H1 (cell line): ENCODE measurements around the gene GRID2.

ENCODE experiments used
- CREB1 ChIP-seq: IDR thresholded peaks from 2 replicates; pipeline ENCODE4 v1.6.1; 2012; ENCODE audit warnings: inconsistent platforms
- CTCF ChIP-seq, 3 experiments: IDR thresholded peaks; 1 replicate in 2 of 3; 2 replicates in 1 of 3; pipeline versions ENCODE4 v1.5.1 to v1.6.1; 2011; ENCODE audit warnings: low read length in 3 of 3, mild to moderate bottlenecking in 3 of 3, inconsistent platforms in 2 of 3, low read depth in 1 of 3, moderate library complexity in 1 of 3; ENCODE audit not compliant: insufficient read depth in 1 of 3; ENCODE audit errors: control extremely low read depth in 1 of 3
- GABPA ChIP-seq: IDR thresholded peaks from 2 replicates; pipeline ENCODE4 v1.6.1; 2011; ENCODE audit warnings: mild to moderate bottlenecking, low read length, moderate library complexity, borderline replicate concordance; ENCODE audit not compliant: insufficient read depth
- KDM1A ChIP-seq: fragments of 200-600, 300-600 bp; sonication (generic); IDR thresholded peaks from 2 replicates; pipeline ENCODE4 v1.7.1; 2016; ENCODE audit warnings: mild to moderate bottlenecking, low read length, borderline replicate concordance
- POLR2A ChIP-seq, 2 experiments: IDR thresholded peaks; 1 replicate in 1 of 2; 2 replicates in 1 of 2; pipeline ENCODE4 v1.6.1; 2011; ENCODE audit warnings: low read depth in 2 of 2, low read length in 2 of 2, mild to moderate bottlenecking in 2 of 2; ENCODE audit errors: control extremely low read depth in 1 of 2
- SUZ12 ChIP-seq: fragments of 200-600 bp; sonication (generic); IDR thresholded peaks from 2 replicates; pipeline ENCODE4 v1.6.1; 2012; ENCODE audit warnings: mild to moderate bottlenecking, inconsistent platforms, low read length, moderate library complexity, mixed read lengths

DNA sequence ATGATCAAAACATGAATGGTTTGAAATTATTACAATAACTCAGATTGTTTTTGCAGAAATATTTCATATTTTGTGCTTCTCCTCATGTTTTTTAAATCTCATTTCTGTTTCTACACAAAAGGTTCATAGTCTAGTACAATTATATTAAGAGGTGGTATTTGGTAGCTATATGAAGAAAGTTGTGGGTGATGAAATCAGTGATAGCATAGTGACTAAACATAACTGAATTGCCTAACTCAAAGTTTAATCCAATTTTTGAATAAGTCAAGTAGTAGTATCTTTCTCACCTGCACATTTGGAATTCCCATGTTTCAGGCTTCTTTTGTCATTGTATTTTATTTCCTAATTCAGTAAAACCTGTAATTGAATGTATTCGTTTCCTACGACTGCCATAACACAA lies 648.7 kb downstream of the GRID2 start:
- no peak for TF ChIP-seq CTCF (IDR thresholded peaks at IDR 0.05; ENCODE audit: control extremely low read depth in 1 of 3, insufficient read depth in 1 of 3, low read depth in 1 of 3, low read length in 3 of 3)
- TF ChIP-seq KDM1A: no peak
- no peak for TF ChIP-seq SUZ12
- no peak for TF ChIP-seq GABPA
- no peak for TF ChIP-seq POLR2A (IDR thresholded peaks at IDR 0.05; ENCODE audit: control extremely low read depth in 1 of 2, low read depth in 2 of 2, low read length in 2 of 2)
- TF ChIP-seq CREB1: no peak
